Spleen (tissue), 7 donors: ENCODE measurements around the gene PTPN3.

Source experiments
- POLR2A ChIP-seq, 3 donors: fragments of 450-650 bp; IDR thresholded peaks; one replicate each; pipeline ENCODE4 v1.5.1; 2017; ENCODE audit warnings: antibody characterized with exemption in 3 of 3, mild to moderate bottlenecking in 1 of 3
- POLR2AphosphoS5 ChIP-seq, 3 donors: sonication (generic); formaldehyde crosslinking; IDR thresholded peaks; one replicate each; pipeline ENCODE4 v1.5.1; 2017; ENCODE audit warnings: antibody characterized with exemption in 3 of 3
- TF ChIP-seq, protein P1 (sequence below), 11 experiments: fragments of 200-600 bp in 7 of 11; fragments of 450-650 bp in 4 of 11; sonication (generic) in 4 of 11; IDR thresholded peaks in 8 of 11; conservative IDR thresholded peaks in 3 of 11; 1 replicate in 7 of 11; 2 replicates in 4 of 11; pipeline versions ENCODE4 v1.4.0 to v1.8.0; 2016 to 2021; ENCODE audit warnings: antibody characterized with exemption in 11 of 11, inconsistent platforms in 4 of 11, mild to moderate bottlenecking in 1 of 11
- donor health status: DM: no; HTN: no; CAD: no; lungs with moderate emphysema.
- donor health status: DM: no; HTN: no; CAD: no.
- donor health status: DM: no; HTN: no; CAD: no.

DNA sequence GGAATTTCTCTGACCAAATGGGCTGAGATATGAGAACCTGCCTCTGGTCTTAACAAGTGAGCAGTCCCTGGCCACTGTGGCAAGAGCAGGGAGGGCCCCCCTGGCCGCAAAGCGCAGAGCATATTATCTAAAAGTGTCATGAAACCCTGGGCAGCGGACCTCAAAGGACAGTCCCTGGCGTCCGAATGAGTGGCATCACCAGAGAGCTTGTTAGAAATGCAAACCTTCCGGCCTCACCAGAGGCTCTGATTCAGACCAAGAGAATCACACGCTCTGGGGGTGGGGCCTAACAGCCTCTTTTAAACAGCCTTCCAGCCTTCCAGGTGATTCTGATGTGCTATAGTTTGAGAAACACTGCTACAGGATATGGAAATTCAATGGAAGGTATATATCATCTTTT is 10.9 kb downstream of the PTPN3 start:
- TF ChIP-seq, protein P1, sequence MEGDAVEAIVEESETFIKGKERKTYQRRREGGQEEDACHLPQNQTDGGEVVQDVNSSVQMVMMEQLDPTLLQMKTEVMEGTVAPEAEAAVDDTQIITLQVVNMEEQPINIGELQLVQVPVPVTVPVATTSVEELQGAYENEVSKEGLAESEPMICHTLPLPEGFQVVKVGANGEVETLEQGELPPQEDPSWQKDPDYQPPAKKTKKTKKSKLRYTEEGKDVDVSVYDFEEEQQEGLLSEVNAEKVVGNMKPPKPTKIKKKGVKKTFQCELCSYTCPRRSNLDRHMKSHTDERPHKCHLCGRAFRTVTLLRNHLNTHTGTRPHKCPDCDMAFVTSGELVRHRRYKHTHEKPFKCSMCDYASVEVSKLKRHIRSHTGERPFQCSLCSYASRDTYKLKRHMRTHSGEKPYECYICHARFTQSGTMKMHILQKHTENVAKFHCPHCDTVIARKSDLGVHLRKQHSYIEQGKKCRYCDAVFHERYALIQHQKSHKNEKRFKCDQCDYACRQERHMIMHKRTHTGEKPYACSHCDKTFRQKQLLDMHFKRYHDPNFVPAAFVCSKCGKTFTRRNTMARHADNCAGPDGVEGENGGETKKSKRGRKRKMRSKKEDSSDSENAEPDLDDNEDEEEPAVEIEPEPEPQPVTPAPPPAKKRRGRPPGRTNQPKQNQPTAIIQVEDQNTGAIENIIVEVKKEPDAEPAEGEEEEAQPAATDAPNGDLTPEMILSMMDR (IDR thresholded peaks at IDR 0.05 in 8 of 11, conservative IDR thresholded peaks at IDR 0.05 in 3 of 11) = no peak
- no peak for TF ChIP-seq POLR2A (IDR thresholded peaks at IDR 0.05)
- no peak for TF ChIP-seq POLR2AphosphoS5 (IDR thresholded peaks at IDR 0.05)
